Large intestine (tissue), 3 donors: Measurements from ENCODE around the gene FAF1. TPM values are rescaled to one million over a fixed set of nuclear protein-coding genes. Genes with fewer than 3 reads are reported as not detected.
"Not testable (repeated sequence)": the region's sequence is repeated elsewhere in the genome, so short reads cannot be mapped to it uniquely, and the experiment has no call there.

ENCODE experiments used
- DNase-seq, 2 donors: peaks; one replicate each; pipeline versions ENCODE4 v3.0.0 to v3.0.0-alpha.2; 2013
- H3K27ac ChIP-seq: one replicate; pipeline ENCODE4 v1.5.1; 2013; ENCODE audit warnings: low read length
- H3K27me3 ChIP-seq: 2 replicates; pipeline ENCODE4 v1.6.1; 2013; ENCODE audit warnings: low read length; ENCODE audit not compliant: control insufficient read depth, insufficient read depth
- H3K36me3 ChIP-seq: 2 replicates; pipeline ENCODE4 v1.6.1; 2013; ENCODE audit warnings: low read length; ENCODE audit not compliant: control insufficient read depth, insufficient read depth
- H3K4me1 ChIP-seq: one replicate; pipeline ENCODE4 v1.6.1; 2013; ENCODE audit warnings: low read length; ENCODE audit not compliant: control insufficient read depth, insufficient read depth
- H3K4me3 ChIP-seq: one replicate; pipeline ENCODE4 v1.5.1; 2013; ENCODE audit warnings: low read length
- H3K9me3 ChIP-seq: one replicate; pipeline ENCODE4 v1.6.1; 2013; ENCODE audit warnings: mild to moderate bottlenecking, low read depth, low read length, moderate library complexity; ENCODE audit not compliant: control insufficient read depth
- WGBS: methylation state at CpG from one replicate; pipeline ENCODE4 v1.1.5; 2013; ENCODE audit warnings: low lambda C conversion rate; ENCODE audit not compliant: insufficient coverage; 5-methylcytosine and 5-hydroxymethylcytosine counted together
- polyA plus RNA-seq: library from polyadenylated mRNA; unstranded; fragments of 120-200 nt; gene quantifications from one replicate; pipeline ENCODE4 v1.2.1, GENCODE V29; 2013

The FAF1 gene
- polyA plus RNA-seq, 1 donor = 47.1 TPM

DNA sequence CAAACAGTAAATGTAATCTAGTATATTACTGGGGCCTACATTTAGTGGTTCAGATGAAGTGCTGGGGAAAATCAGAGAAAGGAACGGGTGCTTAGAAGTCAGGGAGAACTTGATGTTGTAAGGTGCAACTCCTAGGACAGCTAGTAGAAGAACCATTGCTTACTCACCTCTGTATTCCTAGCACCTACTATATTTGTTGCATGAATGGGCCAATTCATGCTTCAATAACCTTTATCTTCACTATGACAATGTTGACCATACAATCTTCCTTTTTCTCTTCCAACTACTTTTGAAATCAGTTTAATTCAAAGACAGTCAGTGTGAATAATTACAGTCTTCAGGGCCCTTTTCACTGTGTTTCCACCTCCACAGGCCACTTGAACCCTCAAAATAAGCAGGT, 411.8 kb downstream of the FAF1 start:
- no peaks in the 10 kb centered on the region for H3K9me3 ChIP-seq
- H3K36me3 ChIP-seq = no peaks in the 10 kb centered on the region
- no peak overlapping the region for H3K27ac ChIP-seq
- H3K4me1 ChIP-seq = no peaks in the 10 kb centered on the region
- DNase-seq = no peak
- no peaks in the 10 kb centered on the region for H3K27me3 ChIP-seq
- no CpG with 5 or more reads among the region's 1 CpG for WGBS
- H3K4me3 ChIP-seq = no peak overlapping the region

DNA sequence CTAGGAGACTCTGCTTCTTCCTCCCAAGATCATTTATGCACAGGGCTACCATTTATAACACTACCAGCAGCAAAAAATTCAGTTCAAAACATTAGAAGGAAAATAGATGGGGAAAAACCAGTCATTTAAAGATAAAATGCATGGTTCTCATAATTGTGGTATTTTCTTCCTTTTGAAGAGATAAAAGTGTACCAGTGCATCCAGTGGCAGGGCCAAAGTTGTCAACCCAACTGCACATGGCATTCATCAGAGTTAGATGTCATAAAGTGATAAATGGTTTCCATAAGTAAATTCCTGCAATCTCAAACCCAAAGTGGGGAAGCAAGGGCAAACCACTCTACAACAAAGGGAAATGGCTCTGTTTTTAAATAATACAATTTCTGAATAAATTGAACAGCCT, 417.7 kb downstream of the FAF1 start:
- no peaks in the 10 kb centered on the region for H3K4me1 ChIP-seq
- no peaks in the 10 kb centered on the region for H3K9me3 ChIP-seq
- H3K4me3 ChIP-seq = no peak overlapping the region
- H3K36me3 ChIP-seq = no peaks in the 10 kb centered on the region
- DNase-seq = no peak
- H3K27me3 ChIP-seq = no peaks in the 10 kb centered on the region
- H3K27ac ChIP-seq = no peak overlapping the region

DNA sequence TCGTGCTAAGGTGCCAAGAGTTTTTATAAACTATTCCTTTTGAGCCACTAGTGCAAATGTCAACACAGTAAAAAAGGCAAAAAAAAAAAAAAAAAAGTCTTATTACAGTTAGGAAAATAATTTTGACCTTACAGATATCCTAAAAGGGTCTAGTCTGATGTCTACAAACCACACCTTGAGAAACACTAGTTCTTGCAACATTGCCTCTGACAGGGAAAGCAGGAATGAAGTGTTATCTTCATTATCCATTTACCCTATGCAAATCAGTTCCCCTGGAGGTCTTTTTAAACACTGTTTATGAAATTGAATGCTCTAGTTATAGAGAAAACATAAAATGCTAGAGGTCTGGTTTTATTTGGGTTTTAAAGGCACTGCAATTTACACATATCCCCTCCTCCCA, 421.6 kb downstream of the FAF1 start:
- Histone ChIP-seq H3K4me1 (no peaks in the 10 kb centered on the region), H3K27me3 (no peaks in the 10 kb centered on the region), H3K4me3 (no peak overlapping the region), H3K27ac (no peak overlapping the region), H3K36me3 (peaks cover 6% of the 10 kb centered on the region), H3K9me3 (no peaks in the 10 kb centered on the region)
- 80% methylated on average over 1 of the region's 1 CpG for WGBS
- no peak for DNase-seq

DNA sequence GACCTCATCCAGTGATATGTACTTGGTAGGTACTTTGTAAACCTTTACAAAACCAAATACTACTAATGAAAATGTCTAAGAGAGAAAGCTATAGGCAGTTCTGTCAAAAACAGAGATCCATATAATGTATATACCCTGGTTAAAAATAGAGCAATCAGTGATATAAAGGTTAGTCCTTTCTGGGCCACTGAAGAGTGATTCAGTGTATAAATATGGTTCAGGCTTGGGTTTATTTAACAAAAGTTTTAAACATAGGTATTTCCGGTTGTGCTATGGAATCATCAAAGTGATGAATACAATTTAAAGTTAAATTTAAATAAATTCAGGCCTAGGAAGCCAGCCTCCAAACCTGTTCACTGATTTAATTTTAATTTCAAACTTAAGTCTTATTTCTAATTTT, 428.5 kb downstream of the FAF1 start:
- WGBS = no CpG with 5 or more reads among the region's 1 CpG
- Histone ChIP-seq H3K36me3 (peaks cover 6% of the 10 kb centered on the region), H3K27ac (no peak overlapping the region), H3K4me1 (no peaks in the 10 kb centered on the region), H3K9me3 (peaks cover 3% of the 10 kb centered on the region), H3K4me3 (no peak overlapping the region), H3K27me3 (no peaks in the 10 kb centered on the region)
- DNase-seq = no peak

DNA sequence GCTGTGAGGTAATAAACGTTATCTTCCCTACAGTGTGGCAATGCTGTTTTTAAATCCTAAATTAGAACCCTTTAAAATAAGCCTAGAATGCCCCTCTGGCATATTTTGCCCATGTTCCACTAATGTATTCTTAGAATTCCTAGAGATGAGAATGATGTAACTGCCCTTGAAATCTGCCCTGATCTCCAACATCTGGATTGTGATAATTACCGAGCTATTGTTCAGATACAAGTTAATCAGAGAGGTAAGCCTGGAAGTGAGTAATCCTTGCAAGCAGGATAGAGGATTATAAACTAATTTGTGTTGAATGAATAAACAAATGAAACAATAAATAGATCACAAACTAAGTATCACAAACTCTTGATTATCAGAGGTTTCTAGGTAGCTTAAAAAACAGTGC, 429.0 kb downstream of the FAF1 start:
- H3K27ac ChIP-seq = no peak overlapping the region
- WGBS = 92% methylated on average over 2 of the region's 2 CpGs
- H3K9me3 ChIP-seq = peaks cover 3% of the 10 kb centered on the region
- no peaks in the 10 kb centered on the region for H3K27me3 ChIP-seq
- no peaks in the 10 kb centered on the region for H3K4me1 ChIP-seq
- H3K36me3 ChIP-seq = peaks cover 4% of the 10 kb centered on the region
- H3K4me3 ChIP-seq = no peak overlapping the region
- DNase-seq = no peak

DNA sequence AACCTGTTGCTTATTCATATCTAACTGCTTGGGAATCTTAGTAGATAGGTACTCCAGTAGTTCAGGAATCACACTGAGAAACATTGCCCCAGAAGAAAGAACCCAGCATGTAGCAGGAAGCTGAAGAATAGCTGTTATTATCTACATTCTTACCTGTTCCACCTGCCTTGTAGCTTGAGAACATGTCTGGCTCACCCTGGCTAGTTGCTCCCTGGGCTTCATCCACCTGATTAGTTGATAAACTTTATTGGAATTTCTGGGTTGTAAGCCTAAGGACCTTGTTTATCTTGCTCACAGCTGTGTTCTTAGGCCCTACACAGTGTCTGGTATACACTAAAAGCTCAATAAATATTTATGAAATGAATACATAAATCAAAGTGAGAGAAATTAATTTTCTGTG, 430.6 kb downstream of the FAF1 start:
- no peaks in the 10 kb centered on the region for H3K4me1 ChIP-seq
- no peak overlapping the region for H3K4me3 ChIP-seq
- no peak for DNase-seq
- peaks cover 3% of the 10 kb centered on the region for H3K9me3 ChIP-seq
- peaks cover 4% of the 10 kb centered on the region for H3K36me3 ChIP-seq
- no peak overlapping the region for H3K27ac ChIP-seq
- H3K27me3 ChIP-seq = no peaks in the 10 kb centered on the region

DNA sequence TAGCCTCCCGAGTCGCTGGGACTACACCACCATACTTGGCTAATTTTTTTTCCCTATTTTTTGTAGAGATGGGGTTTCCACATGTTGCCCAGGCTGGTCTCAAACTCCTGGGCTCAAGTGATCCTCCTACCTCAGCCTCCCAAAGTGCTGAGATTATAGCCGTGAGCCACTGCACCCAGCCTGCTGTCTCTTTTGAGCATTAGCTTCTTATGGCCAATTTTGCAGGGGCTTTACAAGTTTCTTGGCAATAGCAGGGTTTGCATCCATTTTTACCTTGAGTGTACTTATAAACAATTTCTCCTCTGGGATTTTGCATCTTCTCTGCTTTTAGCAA, 432.1 kb downstream of the FAF1 start:
- not testable (repeated sequence) for H3K27ac ChIP-seq, H3K4me1 ChIP-seq, H3K9me3 ChIP-seq, DNase-seq, H3K4me3 ChIP-seq, H3K36me3 ChIP-seq, H3K27me3 ChIP-seq
- 100% methylated on average over 2 of the region's 3 CpGs for WGBS

DNA sequence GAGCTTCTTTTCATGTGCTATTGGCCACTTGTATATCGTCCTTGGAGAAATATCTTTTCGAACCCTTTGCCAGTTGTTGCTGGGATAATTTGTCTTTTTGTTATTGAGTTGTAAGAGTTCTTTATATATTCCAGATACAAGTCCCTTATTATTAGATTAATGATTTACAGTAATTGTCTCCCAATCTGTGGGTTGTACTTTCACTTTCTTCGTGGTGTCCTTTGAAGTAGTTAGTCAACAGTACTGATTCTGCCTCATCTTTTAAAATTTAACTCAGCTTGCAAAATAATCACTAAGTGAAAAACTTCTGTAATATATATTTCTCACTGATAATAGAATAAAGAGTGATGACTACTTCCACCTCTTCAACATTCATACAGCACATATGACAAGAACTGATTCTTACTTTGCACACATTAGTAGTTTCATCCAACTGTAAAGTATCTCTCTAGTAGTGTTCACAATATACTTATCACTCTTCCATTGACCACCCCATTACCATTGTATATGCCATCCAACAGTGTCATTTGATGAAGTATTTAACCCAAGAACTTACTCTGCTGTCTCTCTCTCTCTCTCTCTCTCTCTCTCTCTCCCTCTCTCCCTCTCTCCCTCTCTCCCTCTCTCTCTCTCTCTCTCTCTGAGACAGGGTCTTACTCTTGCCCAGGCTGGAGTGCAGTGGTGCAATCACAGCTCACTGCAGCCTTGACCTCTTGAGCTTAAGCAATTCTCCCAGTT, 432.6 kb downstream of the FAF1 start:
- DNase-seq = peak in 1 of 2 donors; percentile 4
- H3K4me1 ChIP-seq = no peaks in the 10 kb centered on the region
- WGBS = 14% methylated on average over 1 of the region's 3 CpGs

DNA sequence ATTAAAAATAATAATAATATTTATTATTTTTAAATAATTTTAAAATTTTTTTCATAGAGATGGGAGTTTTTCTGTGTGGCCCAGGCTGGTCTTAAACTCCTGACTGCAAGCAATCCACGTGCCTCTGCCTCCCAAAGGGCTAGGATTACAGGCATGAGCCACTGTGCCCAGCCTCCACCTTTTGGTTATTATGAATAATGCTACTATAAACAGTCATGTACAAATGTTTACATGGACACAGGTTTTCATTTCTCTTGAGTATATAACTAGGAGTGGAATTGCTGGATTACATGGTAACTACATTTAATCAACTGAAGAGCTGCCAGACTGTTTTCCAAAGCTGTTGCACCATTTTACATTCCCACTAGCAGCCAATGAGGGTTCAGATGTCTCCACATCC, 433.6 kb downstream of the FAF1 start:
- no peaks in the 10 kb centered on the region for H3K36me3 ChIP-seq
- no peak for DNase-seq
- H3K4me3 ChIP-seq = no peak overlapping the region
- peaks cover 3% of the 10 kb centered on the region for H3K9me3 ChIP-seq
- no peak overlapping the region for H3K27ac ChIP-seq
- no peaks in the 10 kb centered on the region for H3K4me1 ChIP-seq
- no CpG with 5 or more reads among the region's 1 CpG for WGBS
- H3K27me3 ChIP-seq = no peaks in the 10 kb centered on the region

More for the DNA sequence above, 432.6 kb downstream of the FAF1 start:
- peaks cover 3% of the 10 kb centered on the region for H3K9me3 ChIP-seq
- no peak overlapping the region for H3K27ac ChIP-seq
- no peaks in the 10 kb centered on the region for H3K27me3 ChIP-seq
- H3K4me3 ChIP-seq = no peak overlapping the region
- H3K36me3 ChIP-seq = no peaks in the 10 kb centered on the region

DNA sequence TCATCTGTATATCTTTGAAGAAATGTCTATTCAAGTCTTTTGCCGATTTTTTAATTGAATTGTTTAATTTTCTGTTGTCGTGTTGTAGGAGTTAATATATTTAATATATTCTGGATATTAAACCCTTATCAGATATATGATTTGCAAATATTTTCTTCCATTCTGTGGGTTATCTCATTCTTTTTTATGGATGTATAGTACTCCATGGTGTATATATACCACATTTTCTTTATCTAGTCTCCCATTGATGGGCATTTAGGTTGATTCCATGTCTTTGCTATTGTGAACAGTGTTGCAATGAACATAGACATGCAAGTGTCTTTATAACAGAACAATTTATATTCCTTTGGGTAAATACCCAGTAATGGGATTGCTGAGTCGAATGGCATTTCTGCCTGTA, 436.5 kb downstream of the FAF1 start:
- no CpG with 5 or more reads among the region's 3 CpGs for WGBS

DNA sequence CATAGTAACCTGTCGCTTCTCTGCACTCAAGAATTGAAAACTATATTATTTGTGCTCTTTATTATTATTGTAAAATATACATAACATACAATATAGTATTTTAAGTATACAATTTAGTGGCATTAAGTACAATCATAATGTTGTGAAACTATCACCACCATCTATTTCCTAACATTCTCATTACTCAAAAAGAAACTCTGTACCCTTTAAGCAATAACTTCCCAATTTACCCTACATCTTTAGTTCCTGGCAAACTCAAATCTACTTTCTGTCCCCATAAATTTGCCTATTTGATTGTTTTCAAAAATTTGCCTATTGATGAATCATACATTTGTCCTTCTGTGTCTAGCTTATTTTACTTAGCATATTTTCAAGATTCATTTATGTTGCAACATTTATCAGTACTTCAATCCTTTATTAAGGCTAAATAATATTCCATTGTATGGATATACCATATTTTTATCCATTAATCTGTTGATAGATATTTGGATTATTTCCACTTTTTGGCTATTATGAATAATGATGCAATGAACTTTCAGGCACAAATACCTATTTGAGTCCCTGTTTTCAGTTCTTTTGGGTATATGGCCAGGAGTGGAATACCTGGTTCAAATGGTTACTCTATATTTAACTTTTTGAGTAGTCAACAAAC, 437.2 kb downstream of the FAF1 start:
- WGBS = no CpG with 5 or more reads among the region's 1 CpG
- Histone ChIP-seq H3K9me3 (peaks cover 3% of the 10 kb centered on the region), H3K27me3 (no peaks in the 10 kb centered on the region), H3K4me3 (no peak overlapping the region), H3K36me3 (peaks cover 2% of the 10 kb centered on the region), H3K27ac (no peak overlapping the region), H3K4me1 (no peaks in the 10 kb centered on the region)
- no peak for DNase-seq

More for the DNA sequence above, 436.5 kb downstream of the FAF1 start:
- Histone ChIP-seq H3K4me3 (no peak overlapping the region), H3K27me3 (no peaks in the 10 kb centered on the region), H3K4me1 (no peaks in the 10 kb centered on the region), H3K36me3 (peaks cover 2% of the 10 kb centered on the region), H3K9me3 (peaks cover 3% of the 10 kb centered on the region), H3K27ac (no peak overlapping the region)
- no peak for DNase-seq
